Iris pigment epithelial cell (primary cell): ENCODE measurements around the gene CD58.

Experiments
- DNase-seq: peaks from one replicate; pipeline ENCODE4 v3.0.0-alpha.2; 2011; ENCODE audit warnings: low read depth

Gene CD58

DNA sequence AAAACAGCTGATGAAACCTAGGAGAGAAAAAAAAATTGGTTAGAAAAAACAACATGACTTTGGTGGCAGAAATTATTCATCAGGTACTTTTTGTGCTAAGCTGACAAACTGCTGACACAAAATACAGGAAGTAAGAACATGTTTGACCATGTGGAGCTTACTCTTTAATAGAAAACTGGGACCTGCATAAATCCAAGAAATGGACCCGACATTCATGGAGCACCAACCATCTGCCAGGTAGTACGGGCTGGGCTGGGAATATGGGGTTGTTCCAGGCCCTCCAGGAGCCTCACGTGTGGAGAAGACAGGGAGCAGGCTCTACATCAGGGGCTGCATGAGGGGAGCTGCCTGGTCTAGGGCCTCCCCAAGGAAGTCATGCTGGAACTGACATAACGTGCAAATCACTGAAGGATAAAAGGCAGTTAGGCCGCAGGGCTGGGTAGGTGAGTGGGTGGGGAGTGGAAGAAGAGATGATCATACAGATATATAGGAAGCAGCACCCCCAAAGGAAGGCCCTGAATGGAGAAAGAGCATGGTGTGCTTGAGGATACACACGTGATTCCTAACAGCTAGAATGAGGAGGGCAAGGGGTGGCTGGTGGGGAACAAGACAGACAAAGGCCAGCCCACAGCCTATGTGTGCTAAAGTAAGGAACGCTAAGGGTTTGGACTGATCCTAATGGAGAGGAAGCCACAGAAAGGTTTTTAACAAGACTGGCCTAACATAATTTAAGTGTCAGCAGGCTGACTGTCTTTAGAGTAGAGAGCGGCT is 26.1 kb downstream of the CD58 start:
- DNase-seq, result no peak

DNA sequence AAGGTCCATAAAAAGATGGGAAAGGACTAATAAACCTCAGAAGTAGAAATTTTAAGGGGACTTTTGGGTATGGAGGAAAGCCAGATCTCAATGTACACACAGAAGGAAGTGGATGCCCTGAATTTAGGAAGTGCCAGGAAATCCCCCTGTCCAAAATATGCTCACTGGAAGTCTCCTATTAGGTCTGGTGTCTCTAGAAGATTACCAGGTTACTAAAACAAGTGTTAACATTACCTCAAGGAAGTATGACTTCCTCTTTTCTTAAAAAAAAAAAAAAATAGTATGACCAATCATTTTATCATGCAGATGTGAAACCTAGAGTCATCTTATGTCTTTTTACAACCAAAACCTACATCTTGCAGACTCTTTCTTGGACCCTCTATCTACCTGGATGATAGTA is 30.7 kb downstream of the CD58 start:
- no peak for DNase-seq

DNA sequence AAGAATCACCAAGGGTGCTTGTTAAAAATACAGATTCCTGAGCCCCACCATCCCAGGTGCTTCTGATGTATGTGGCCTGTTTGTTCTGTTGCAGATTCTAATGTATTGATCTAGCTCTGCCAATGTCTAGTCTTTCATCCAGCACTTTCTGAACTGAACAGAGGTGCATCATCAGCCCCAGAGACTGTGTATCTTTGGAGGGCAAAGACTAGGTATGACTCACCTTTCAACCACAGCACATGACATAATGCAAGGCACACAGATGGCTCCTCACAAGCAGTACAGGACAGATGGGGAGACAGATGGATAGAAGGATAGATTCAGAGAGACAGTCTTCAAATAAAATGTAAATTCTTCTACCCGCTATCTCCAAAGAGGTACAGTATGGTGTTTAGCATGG is 32.3 kb downstream of the CD58 start:
- DNase-seq, result peak; percentile 47

DNA sequence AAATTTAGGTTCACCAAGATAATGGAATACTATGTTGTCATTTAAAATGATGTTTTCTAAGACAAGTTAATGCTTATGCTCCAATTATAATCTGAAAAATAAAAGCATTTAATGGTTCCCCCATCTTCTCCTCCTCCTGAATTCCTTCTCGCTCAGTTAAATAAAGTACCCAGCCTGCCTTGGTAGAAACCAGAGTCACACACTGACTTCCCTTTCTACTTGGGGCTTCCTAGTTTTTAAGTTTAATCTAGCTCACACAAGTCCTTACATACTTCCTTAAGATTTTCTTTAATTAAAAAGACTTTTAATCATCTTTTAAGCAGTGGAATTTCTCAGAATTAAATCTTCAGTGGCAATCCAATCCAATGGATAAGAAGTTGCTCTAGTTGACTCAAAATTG is 32.9 kb downstream of the CD58 start:
- DNase-seq, result no peak

DNA sequence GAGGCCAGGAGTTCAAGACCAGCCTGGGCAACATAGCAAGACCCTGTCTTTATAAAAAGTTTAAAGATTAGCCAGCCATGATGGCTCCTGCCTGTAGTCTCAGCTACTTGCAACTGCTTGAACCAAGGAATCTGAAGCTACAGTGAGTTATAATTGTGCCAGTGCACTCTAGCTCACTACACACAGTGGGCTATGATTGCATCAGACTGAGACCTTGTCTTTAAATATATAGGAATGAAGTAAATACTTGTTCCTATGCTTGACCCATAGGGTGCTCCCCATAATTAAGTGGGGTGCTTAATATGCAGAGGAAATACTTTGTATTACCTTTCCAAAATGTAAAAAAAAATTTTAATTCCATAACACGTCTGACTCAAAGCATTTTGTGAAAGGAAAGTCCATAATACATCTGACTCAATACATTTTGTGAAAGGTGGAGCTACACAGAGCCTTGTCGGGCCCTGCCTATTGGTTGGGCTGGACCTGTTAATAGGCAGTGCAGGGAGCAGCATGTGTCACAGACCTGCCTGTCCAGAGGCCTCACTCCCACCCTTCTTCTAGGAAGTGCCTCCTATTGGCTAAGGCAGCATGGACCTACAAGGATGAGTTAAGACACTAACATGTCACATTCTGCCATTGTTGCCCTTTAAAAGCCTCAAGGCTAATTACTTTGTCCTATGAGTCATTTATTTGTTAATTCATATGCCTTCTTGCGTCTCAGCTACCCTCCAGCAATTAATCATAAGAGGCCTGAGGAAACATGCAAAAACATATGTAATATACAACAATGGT is 33.6 kb downstream of the CD58 start:
- no peak for DNase-seq

DNA sequence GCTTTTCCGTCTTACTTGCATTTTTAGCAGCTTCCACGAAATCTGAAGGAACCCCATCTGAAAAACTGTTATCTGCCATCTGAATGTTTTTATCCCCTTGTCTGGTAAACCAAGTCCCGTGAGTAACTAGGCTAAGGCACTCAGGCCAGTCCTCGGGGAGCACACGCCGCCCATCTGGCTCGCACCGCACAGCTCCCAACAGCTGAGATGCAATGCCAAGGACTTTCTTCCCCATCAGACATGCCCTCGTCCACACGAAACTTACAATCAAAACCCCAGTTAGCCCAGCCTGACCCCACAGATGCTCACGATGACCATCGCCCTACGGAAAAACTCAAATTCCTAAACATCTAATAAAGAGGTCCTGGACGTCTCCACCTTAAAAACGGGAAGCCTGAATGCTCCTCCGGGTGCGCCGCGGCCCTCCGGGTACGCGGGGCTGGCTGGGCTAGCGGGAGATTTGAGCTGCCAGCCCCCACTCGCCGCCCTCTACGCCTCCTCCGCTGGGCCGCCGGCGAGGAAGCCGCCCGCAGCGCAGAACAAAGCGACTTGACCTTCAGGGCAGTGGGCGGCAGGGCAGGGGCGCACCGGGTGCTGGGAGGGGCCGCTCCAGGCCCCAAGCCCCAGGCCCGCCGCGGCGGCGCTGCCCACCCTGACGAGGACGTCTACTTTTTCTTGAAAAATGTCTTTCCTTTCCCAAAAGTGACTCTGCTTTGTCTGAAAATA is 36.6 kb downstream of the CD58 start:
- no peak for DNase-seq

DNA sequence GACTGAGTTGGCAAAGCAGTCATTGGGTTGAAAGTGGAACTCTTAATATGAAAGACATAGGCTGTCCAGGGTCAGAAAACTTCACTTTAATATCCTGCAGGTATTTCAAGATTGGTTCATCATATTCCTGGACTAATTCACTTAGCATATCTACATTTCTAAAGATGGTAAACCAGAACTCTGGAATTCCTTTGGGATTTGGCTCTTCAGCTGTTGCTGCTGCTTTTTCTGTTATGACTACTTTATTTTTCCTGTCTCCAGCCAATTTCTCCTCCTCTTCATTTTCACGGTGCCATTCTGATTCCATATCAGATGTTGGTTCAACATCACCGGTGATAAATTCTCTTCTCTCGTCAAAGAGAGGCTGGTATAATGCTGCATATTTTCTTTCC is 37.4 kb downstream of the CD58 start:
- no peak for DNase-seq

DNA sequence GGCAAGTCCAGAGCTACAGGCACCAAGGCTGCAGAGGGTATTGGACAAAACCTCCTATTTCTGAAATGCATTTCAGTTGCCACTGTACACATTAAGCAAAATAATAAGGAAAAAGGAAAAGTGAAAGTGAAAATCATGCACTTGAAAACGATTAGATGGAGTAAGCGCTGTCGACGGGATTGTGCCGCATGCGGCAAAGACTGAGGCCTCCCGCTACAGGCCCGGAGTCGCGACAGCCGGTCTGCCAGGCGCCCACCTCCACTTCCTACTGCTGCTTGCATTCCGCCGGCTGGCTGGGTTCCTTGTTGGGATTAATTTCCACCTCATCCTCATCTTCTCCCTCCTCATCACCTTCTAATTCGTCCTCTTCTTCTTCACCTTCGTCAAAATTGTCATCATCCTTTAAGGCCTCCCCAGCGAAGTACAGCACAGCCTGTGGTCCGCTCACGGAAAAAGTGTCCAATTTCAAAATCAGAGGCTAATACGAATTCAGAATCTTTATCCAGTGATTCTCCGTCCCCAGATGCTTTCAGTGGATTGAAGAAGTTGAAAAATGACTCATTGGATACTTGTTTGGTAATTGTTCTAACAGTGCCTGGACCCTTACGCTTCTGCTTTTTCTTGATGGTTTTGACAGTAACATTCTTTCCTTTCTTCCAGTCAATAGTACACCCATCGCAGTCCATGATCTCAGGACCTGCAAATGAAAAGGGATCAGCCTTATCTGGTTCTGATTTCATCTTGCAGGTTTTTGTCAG is 38.0 kb downstream of the CD58 start:
- no peak for DNase-seq

DNA sequence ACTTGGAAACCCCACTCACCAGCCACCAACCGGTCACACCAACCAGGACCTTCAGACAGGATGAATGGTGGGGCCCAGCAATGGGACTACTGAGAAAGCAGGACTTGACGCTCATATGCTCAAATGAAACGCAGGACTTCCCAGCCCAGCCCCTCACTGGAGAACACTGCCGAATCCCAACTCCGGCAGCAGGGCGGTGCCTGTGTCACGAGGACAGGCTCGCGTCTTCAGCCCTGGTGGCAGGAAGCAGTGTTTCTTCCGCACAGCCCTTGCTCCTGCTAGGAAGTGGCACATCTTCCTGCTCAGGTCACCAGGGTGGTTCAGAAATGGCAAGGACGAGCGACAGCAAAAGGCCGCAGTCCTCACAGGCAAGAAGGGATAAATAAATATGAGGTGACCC is 38.9 kb downstream of the CD58 start:
- DNase-seq, result no peak

DNA sequence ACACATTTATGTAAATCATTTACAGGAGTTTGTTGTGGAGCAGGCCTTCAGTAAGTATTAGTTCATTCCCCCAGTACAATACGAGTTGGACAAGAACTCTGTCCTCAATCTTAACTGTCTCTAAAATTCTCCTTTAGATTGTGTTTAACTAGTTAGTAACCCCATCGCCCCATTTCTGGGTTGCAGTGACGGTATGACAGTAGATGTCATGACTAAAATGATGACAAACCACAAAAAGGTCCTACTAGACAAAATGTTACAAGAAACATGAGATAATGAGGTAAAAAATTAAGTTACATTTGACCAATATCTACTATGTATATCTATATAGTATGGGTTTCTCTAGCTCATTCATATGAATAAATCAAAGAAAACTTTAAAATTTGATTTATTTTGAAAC is 41.1 kb downstream of the CD58 start:
- no peak for DNase-seq

DNA sequence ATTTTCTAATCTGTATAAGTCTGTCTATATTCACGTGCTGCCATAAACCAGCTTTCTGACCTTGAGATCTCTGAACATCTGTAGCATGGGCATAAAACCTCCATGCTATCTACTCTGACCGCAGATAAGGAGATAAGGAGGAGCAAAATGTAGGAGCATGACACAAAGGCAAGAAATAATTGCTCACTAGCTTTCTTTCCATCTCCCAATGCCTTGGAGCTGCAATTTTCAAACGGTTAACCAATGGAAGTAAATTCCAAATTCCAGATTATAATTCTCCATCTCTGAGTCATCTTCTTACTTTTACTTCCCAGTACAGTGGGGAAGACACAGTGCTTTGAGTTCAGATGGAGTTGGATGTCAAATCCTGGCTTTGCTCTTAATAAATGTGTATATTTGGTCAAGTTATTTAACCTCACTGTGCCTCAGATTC is 41.6 kb downstream of the CD58 start:
- no peak for DNase-seq

DNA sequence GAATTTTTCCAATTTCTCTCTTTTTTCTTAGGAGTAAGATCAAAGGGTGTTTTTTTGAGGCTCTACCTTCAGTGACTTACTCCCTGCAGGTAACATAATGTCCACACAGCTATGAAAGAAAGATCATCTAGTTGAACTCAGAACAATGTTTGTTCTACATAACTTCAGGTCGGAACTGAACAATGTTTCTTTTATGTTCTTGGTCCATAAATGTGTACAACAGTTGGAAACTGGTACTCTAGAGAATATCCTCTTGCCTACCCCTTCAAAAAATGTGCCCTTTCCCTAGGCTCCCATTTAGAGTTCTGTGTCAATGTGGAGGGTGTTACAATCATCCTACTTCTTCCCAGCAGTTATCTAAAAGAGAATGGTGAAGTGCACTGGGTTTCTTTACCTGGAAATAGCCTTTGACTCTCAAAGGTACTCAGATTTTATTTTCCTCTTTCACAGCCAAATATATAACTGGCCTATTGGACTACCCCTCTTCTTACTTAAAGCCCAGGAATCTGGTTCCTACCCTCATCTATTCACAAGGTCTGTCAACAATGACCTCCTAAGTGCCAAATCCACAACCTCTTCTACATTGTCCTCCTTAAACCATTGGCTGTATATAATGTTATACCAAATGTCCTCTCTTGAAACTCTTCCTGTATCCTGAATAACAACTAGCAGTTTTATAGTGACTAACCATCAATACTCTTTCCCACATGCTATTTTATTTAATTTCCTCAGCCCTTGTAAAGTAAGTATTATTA is 42.3 kb downstream of the CD58 start:
- no peak for DNase-seq

DNA sequence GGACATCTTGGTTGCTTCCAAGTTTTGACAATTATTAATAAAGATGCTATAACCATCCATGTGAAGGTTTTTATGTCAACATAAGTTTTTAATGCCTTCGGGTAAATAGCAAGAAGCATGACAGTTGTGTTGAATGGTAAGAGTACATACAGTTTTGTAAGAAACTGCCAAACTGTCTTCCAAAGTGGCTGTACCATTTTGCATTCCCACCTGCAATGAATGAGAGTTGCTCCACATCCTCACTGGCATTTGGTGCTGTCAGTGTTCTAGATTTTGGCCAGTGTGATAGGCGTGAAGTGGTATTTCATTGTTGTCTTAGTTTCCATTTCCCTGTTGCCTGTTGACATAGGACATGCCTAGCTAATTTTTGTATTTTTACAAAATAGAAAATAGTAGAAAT is 45.4 kb downstream of the CD58 start:
- no peak for DNase-seq

DNA sequence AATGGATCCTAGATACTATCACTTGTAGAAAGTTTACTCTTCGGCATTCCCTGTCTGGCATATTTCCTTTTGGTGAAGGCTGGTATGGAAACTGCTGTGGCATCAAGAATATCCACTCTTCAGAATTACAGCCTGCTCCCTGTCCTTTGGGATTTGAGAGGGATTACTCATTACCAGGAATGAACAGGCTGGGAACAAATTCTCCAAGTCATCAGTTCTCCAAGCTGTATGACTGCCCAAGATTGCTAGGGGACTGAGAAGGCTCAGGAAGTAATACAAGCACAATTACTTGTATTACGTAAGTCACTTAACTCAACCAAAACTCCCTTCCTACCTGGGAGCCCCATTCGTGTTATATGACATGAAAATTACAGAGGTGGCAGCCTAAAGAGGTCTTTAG is 49.6 kb downstream of the CD58 start:
- no peak for DNase-seq

DNA sequence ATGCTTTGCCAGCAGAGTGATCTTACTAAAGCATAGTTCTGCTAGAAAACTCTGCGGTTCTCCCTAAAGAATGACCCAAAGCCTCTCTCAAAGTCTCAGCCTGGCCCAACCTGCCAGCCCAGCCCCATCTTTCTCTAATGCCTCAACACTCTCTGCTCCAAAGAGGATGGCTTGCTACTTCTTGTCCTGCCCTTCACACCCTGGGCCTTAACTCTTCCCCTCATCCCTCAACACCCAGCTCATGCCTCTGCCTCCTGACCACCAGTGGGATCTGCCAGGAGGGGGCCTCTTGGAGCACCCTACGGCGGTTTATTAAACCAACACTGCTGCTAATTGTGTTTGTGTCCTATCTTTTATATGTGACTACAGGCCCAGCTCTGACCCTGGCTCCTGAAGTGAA is 52.4 kb downstream of the CD58 start:
- DNase-seq, result no peak

DNA sequence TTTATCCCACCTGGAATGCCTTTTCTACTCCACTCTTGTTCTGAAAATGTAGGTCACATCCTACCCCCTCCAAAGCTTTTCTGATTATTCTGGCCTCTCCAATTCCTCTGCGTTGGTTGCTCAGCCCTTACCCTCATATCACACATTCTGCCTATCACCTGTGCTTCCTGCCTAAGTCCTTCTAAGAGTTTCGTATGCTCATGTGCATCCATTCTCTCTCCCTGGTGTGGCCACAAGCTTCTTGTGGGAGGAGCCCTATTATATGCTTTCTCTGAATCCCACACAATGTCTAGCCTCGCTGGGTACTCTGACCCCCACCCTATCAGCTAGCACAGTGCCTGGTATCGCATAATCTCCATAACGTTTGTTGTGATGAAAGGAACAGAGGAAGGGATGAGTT is 54.2 kb downstream of the CD58 start:
- DNase-seq, result no peak

DNA sequence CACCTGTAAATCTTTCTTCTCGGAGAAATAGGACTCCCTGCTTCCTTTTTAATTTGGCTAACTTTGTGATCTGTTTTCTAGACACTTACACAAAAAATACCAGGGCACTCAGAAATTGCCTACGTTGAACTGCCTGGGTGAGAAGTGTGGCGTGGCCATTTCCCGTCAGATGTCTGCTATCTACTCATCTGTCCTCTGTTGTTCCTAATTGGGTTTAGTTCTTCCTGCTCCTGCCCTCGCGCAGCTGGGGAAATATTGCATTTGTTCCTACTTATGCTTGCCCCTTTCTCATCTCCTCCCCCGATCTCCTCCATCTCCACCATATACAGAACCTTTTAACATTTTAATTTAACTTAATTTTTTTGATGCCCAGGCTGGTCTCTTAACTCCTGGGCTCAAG is 55.1 kb downstream of the CD58 start:
- DNase-seq, result no peak

DNA sequence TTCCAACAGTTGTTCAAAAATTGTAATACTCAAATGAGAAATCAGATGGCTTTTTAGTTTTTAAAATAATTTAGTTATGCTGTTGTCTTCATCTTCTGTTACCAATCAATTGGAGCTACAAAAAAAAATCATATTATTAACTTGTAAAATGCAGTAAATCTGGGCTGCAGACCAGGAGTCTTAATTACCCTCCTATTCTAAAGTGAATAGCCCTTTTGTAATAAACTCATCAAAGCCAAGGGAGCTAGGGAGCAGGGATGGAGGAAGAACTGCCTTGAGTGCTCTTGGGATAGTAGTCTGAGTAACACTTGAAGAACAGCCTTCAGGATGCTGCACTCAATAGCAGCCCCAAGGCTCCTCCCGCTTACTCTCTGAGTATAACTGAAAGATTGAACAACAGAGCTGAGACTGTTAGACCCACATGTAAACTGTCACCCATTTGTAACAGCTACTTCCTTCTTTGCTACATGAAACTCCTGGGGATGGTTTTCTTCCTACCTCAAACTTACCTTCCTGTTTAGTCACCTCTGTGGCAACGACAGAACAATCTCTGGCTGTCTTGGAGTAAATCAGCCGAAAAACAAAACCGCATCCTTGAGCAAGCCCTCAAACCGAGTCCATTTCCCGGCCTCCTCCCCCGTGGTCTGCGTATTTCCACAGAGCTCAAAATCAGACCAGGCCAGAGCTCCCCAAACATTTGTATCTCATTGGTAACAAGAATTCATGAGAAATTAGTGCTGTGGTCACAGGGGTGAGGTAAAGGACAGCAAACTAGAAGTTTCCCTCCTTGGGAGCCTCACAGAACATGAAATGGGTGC is 55.9 kb downstream of the CD58 start:
- DNase-seq, result peak; percentile 62

DNA sequence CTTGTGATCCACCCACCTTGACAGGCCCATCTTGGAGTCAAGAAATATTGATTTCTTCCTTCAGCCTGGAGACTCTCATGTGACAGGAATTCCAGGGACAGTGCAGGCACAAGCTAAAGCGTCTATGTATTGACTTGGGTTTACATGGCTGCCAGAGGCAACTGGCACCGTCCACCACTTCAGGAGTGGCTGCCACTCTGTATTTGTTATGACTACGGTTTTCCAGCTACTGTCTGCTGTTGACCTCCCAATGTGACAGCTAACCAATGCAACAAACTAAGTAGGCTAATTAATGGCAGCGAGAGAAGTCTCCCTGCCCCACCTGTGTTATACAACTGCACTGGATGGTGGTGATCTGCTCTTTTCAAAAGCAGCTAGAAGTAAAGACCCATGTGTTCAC is 56.9 kb downstream of the CD58 start:
- DNase-seq, result no peak

DNA sequence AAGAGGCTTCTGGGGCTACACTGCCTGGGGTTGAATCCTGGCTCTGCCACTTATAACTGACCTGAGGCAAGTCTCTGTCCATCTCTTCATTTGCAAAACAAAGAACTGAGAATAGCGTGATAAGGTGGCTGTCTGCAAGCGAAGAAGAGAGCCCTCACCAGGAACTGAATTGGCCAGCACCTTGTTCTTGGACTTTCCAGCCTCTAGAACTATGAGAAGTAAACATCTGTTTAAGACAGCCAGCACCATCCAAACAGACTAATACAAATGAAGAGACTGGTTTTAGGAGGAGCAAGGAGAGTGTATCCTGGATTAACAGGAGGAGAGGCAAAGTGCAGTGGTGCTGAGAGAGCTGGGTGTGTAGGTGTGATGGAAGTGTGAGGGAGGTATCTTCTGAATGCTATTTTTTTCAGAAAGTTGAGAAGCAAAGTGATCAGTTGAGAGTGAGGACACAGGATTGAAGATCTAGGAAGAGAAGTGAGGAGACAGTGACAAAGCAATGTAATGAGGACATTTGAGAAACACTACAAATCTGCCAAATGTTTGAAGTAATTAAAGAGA is 59.3 kb downstream of the CD58 start:
- no peak for DNase-seq
